Activated T-cell treated with anti-CD3 and anti-CD28 coated beads, Interleukin-2, amount 50 U/mL, for 48 hours (primary cell): ENCODE results near the gene CACNA2D3.

Experiments used
- DNase-seq, 2 experiments: peaks; one replicate each; pipeline ENCODE4 v3.0.0-alpha.2; 2020

Gene CACNA2D3

GRCh38 chr3:54127499-54128056, 5.2 kb downstream of the CACNA2D3 start:
- no peak for DNase-seq

GRCh38 chr3:54131026-54131605, 8.8 kb downstream of the CACNA2D3 start:
- DNase-seq = no peak

DNA sequence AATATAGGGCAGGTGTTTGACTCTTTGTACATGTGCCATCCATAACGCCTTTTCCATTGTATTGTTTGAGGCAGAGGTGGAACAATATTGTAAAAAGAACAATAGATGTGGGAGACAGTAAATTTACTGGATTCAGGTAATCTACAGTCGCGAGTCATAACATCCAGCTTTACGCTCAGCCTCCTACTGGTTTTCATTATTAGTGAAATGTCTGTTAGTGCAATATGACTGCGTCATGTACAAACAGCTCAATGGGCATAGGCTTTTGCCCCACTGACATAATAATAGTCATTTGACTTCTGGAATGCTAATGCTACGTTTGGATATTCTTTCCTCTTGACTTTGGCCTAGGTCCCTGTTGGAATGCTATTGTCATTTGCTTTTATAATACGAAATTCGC, 9.5 kb downstream of the CACNA2D3 start:
- no peak for DNase-seq

- no peak for DNase-seq
Observed at GRCh38 chr3:54132685-54133084, 10.3 kb downstream of the CACNA2D3 start.

DNA sequence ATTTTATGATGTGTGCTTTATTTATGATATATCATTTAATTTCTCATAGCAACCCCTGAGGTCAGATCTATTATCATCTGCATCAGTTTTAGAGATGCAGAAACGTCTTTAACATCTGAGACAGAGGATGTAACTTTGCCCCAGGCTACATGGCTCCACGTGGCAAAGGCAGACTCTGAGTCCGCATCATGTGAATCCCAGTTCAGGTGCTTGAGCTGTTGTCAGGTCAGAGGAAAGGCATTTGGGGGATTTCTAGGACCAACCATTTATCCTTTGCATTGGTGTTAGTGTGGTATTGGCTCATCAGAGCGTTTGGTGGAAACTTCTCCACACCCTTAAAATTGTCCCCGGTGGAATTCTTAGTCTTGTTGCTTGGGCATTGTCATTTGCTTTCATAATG, 10.8 kb downstream of the CACNA2D3 start:
- no peak for DNase-seq

DNA sequence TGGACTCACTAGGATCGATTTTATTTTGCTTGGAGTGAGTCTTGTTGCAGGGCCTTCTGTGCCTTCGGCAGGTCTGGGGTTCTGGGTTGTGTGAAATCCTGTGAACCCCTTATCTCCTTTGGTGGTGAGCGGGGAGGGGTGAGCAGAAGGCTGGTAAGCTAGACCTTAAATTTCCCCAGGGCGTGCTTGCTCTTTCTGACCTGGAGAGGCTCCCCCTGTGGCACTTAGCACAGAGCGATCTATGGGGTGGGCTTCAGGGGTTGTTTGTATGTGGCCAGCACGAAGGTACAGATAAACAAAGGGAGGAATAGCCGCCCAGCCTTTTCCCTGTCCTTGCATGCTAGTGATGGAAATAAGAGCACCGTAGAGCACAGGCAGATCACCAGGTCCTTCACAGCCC, 11.8 kb downstream of the CACNA2D3 start:
- DNase-seq = no peak

DNA sequence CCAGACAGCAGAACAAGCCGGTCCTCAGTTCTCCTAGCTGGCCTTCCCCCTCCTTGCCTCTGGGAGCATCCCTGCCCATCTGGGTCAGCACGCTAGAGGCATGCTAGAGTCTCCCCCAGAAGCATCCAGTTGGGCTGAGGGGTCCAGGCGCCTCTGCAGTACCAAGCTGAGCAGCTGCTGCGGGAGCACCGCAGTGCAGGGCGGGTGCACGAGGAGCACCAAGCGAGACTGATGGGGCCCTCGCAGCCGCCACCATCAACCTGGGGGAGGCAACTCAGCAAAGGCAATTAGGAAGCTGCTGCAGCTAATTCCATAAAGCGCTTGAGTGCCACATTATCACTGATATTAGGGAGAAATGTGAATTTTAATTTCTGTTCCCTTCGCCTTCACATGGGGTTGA, 12.4 kb downstream of the CACNA2D3 start:
- DNase-seq = no peak

GRCh38 chr3:54137311-54137710, 15.0 kb downstream of the CACNA2D3 start:
- no peak for DNase-seq

GRCh38 chr3:54138937-54139547, 16.7 kb downstream of the CACNA2D3 start:
- no peak for DNase-seq

- no peak for DNase-seq
Observed at GRCh38 chr3:54139630-54140029, 17.3 kb downstream of the CACNA2D3 start.

DNA sequence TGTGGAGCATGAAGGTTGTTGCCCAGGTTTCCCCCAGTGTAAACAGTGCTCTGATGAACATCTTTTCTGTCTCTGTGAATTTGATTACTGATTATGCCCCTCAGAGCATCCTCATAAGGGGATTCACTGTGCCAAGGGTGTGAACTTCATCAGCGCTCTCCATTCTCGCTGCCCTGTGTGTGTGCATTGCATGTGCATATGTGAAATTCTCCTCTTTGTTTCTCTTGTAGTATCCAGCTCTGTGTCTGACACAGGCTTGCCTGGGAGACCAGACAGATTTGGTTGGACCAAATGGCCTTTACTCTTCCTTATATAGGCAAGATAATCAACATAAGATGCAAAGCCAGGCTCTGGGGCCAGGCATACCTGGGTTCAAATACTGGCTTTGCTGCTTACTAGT, 21.9 kb downstream of the CACNA2D3 start:
- no peak for DNase-seq

DNA sequence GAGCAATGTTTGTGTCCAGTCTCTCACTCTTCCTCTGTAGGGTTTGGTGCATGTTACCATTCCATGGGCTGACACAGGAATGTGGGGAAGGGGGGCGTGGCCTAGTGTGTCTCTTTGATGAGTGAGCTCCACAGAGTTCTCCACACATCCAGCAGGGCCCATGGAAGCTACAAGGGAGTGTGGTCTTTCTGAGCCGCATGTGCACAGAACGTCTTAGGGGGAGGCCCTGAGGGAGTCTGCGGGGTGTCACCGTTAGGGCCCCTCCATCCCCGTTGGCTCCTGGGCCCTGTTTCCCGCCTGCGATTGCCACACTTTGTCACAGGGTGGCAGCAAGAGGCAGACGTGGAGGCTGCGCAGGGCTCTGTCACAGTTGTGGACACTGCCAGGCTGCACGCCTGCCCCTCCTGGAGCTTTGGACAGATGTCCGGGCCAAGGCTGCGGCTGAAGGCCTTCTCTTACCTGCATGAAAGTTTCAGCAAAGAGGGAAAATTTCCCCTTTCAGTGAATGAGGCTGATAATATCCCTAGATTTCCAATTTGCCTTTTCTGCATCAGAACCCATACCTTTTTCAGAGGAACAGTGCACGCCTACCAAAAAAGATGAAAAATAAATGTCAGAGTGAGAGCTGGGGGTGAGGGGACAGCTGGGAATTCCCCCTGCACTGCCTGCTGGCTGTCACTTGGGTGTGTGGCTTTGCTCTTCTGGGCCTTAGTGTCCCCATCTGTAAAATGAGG, 24.3 kb downstream of the CACNA2D3 start:
- DNase-seq = peak in 1 of 2 experiments; percentile 18

- DNase-seq = no peak
Observed at GRCh38 chr3:54150864-54151467, 28.6 kb downstream of the CACNA2D3 start.

DNA sequence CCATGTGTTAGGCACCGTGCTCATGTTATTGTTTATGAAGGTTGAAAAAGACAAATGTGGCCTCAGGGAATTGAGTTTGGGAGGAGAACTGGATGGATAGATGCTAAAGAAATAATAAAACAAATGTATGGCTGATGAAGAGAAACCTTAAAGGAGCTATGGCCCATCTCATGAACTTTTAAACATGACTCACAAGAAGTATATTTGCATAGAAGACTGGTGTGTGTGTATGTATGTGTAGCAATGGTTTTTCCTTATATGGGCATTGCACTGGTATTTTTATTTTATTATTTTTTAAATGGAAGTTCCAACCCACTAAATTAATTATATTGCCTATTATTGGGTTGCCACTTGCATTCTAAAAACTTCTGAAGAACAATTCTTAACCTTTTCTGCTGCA, 31.1 kb downstream of the CACNA2D3 start:
- DNase-seq = no peak

GRCh38 chr3:54157860-54158259, 35.5 kb downstream of the CACNA2D3 start:
- no peak for DNase-seq

DNA sequence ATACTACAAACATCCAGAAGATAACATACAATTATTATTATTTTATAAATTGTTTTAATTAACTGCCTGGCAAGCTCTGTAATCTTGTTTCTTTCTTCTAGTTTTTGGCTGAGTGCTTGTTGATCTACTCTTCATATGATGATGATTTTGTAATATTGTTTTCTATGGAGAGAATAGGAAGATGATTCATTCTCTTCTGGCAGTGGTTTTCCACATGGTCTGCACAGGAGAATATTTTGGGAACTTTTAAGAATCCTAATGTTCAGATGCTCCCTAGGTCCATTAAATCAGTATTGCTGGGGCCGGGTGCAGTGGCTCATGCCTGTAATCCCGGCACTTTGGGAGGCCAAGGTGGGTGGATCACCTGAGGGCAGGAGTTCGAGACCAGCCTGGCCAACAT, 37.6 kb downstream of the CACNA2D3 start:
- no peak for DNase-seq

GRCh38 chr3:54163441-54163840, 41.1 kb downstream of the CACNA2D3 start:
- DNase-seq = no peak

- no peak for DNase-seq
Observed at GRCh38 chr3:54164192-54164975, 42.0 kb downstream of the CACNA2D3 start.

DNA sequence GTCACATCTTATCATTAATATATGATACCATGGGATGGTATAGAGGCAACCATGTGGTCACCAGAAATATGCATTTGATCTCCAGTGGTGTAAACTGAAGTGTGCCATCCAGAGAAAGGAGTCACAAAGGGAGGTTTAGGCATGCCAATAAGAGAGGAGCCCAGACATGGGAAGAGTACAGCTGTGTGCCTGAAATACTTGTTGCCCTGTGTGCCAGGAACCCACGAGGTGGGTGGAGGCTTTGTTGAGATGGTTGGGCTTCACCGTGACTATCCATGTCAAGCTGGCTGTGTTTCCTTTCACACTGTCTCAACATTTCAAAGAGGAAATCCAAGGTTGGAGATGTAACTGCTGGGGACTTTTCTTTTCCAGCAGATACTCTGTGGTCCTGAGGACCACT, 43.5 kb downstream of the CACNA2D3 start:
- DNase-seq = no peak

GRCh38 chr3:54167999-54168398, 45.6 kb downstream of the CACNA2D3 start:
- DNase-seq = no peak

DNA sequence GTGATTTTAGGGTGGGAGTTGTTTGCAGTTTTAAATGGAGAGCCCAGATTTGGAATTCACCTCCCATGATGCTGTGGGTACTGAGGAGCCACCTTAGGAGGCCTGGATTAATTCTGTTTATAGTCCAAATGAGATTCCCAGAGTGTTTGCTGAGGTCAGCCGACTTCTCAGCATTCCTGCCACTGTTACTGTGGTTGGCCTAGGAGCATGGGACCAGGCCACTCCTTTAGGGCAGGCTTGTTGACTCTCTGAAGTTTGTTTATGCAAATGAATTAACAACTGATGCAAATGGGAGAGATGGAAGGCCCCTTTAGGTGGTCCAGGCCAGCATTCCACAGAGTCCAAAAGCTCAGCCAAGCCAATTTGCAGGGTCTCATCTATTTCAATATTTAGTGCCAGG, 46.1 kb downstream of the CACNA2D3 start:
- DNase-seq = no peak

DNA sequence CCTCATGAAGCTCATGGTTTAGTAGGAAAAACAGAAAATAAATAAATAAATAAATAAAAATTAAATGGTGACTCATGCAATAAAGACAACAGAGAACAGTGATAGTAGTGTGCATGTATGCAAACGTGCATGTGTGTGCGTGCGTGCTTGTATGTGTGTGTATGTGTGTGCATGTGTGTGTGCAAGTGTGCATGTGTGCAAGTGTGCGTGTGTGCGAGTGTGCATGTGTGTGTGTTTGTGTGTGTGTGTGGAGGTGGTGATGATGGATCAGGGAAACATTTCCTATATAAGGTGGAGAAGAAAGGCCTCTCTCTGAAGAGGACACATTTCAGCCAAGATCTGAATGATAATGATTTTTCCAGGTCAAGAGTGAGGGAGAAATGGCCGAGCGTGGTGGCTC, 47.2 kb downstream of the CACNA2D3 start:
- DNase-seq = no peak

DNA sequence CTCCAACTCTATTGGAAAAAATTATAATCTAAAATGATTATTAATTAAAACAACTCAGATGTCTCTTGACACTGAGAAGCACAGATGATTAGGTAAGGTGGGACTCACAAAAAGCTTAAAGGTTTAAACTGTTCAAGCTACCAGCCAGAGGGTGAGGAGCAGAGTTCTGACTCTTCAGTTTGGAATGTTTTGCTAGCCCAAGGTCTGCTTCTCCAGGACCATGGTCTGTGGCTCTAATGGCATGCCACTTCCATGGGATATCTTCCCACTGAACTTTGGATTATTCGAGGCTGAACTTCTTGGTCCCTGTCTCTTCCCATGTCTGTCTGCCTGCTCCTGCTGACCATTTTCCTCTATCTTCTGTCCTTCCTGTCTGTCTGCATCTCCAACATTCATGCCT, 49.2 kb downstream of the CACNA2D3 start:
- DNase-seq = no peak
